GM21723 (cell line): ENCODE measurements around the gene RAD17.
"Not testable (repeated sequence)": the region's sequence is repeated elsewhere in the genome, so short reads cannot be mapped to it uniquely, and the experiment has no call there.

ENCODE experiments used
- ATAC-seq: cut with Tn5 transposase; IDR thresholded peaks from one replicate; pipeline ENCODE4 v1.9.1; 2021; ENCODE audit warnings: mild to moderate bottlenecking, moderate library complexity; ENCODE audit not compliant: unreplicated experiment

RAD17 gene

DNA sequence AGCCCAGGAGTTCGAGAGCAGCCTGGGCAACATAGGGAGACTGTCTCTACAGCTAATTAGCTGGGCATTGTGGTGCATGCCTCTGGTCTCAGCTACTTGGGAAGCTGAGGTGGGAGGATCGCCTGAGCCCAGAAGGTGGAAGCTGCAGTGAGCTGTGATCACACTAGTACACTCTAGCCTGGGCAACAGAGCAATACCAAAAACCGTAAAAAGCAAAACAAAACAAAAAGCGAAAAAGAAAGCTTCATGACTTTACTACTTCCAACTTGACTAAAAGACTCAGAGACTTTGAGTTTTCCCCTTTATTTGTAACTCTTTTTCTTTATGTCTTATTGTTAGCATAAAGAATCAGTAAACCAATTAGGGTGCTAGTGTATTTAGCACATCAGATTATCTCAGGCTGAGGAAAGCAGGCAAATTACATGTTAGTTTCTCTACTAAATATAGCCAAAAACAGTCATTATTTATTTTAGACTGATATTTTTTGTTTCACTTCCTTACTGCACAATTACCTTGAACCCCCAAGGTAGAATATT lies 5.4 kb downstream of the RAD17 start:
- ATAC-seq = peak; percentile 74

DNA sequence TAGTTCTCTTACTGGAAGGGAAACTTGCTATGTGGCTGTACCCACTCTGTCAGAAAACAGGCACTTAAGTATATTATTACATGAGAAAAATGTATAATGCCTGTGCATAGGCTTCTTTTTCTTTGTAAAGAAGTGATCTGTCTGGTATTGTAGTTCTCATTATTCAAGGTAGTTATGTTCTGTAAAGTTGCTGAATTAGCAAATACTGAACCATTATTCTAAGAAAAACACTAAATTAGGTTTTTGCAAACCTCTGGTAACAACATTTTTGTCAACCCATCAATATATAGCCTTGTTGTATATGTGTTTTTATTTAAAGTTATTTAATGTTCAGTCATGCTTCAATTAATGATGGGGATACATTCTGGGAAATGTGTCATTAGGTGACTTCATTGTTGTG lies 8.8 kb downstream of the RAD17 start:
- ATAC-seq = no peak

DNA sequence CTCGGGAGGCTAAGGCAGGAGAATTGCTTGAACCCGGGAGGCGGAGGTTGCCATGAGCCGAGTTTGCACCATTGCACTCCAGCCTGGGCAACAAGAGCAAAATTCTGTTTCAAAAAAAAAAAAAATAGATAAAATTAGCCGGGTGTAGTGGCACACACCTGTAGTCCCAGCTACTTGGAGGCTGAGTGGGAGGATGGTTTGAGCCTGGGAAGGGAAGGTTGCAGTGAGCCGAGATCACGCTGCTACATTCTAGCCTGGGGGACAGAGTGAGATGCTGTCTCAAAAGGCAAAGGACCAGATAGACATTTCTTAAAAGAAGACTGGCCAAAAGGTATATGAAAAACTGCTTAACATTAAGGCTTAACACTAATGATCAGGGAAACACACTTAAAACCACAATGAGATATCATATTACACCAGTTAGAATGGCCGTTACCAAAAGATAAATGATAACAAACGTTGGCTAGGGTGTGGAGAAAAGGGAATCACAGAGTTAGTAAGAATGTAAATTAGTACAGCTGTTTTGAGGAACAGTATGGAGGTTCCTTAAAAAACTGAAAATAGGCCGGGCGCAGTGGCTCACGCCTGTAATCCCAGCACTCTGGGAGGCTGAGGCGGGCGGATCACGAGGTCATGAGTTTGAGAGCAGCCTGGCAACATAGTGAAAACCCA lies 35.2 kb downstream of the RAD17 start:
- ATAC-seq = no peak

DNA sequence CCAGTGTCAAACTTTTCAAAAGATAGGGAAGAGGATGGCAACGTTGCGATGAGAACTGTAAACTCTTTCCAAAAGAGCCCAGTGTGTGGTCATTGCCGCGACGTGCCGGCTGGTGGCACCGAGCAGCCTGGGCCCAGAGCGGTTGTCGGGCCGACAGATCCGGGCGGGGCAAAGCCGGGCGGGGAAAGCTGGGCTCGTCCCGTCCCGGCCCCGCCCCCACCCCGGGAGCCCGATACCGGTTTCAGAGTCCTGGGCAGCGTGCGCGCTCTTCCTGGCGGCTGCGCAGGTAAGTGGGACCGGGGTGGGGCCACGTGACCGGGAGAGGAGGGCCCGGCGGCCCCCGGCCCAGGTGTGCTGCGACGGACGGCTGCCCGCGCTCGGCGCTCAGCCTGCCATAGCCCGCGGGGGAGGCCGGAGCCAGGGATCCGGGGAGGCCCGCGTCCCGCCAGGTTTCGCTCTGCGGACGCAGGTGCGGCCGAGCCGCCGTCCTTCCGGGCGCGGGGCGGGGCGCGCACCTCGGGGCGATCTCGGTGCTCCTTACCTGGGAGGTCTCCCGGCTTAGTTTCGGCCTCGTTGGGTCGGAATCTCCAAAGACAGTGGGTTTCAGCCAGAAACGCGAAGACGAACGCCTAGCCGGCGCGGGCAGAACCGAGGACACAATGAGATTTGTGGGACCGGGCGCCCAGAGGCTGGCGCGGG lies 45.4 kb downstream of the RAD17 start, which contains the start of gene MARVELD2:
MARVELD2 (plus strand) TSS at position 232 of the 699 bp plus-strand sequence. CDS start 4,270 bp downstream, outside the sequence.
- peak; percentile 79 for ATAC-seq

DNA sequence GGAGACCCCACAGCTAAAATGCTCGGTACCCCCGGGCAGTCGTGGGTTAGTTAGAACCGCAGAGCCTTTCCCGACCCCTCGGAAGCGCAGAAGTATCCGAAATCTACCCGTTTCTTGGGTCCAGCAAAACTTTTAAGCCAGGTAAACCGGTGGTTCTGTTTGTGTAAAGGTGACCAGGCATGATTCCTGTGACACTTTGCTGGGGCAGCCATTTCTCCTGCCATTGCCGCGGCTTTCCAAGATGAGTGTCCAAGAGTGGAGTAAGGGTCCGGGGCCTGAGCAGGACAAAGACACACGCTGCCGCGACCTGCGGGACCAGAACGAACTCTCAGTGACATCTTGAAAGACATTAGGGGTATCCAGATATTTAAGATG lies 46.0 kb downstream of the RAD17 start:
- no peak for ATAC-seq

DNA sequence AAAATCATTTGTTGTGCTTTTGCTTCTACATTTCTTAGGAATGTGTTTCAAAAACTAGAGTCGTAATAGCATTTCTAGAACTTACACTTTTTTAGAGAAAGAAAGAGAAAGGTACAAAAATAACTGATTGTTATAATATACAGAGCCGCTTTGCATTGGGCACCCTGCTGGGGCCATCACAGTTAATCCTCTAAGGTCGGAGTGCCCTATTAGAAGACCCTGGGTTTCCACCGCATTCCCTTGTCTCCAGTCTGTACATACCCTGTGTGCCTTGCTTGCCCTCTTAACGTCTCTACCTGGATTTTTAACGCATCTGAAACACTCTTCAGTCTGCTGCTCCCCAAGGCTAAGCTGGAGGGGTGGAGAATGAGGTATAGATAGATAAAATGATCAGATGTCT lies 46.6 kb downstream of the RAD17 start:
- ATAC-seq = no peak

DNA sequence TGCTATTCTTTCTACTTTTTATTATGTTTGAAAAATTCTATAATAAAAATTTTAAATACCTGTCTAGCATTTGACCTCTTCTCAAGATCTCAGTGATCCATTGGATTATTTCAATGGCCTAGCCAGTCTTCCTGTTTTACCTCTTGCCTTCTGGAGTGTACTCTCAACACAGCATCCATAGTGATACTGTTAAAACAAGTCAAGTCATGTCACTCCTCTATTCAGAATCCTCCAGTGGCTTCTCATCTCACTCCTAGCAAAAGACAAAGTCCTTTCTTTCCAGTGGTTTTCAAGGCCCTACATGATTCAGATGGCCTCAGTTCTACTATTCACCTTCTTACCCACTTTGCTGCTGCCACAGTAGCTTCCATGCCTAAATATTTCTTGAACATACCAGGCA lies 47.1 kb downstream of the RAD17 start:
- ATAC-seq = no peak

DNA sequence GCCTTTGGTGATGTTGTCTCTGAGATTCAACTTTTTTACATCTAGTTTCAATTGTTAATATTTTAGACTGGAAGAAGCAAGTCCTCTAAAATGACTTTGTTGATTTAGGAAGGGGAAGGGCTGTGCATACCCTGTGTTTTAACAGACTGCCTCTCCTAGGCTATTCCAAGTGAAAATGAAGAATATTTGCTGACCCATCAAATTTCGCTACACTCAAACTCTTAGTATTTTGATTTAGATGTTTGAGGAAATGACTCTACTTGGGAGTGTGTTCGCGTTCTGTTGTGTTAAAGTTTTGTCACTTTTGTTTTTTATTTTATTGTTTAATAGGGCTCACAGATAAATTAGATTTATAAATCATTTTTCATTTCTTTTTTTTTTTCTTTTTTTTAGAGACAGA lies 48.9 kb downstream of the RAD17 start:
- no peak for ATAC-seq

DNA sequence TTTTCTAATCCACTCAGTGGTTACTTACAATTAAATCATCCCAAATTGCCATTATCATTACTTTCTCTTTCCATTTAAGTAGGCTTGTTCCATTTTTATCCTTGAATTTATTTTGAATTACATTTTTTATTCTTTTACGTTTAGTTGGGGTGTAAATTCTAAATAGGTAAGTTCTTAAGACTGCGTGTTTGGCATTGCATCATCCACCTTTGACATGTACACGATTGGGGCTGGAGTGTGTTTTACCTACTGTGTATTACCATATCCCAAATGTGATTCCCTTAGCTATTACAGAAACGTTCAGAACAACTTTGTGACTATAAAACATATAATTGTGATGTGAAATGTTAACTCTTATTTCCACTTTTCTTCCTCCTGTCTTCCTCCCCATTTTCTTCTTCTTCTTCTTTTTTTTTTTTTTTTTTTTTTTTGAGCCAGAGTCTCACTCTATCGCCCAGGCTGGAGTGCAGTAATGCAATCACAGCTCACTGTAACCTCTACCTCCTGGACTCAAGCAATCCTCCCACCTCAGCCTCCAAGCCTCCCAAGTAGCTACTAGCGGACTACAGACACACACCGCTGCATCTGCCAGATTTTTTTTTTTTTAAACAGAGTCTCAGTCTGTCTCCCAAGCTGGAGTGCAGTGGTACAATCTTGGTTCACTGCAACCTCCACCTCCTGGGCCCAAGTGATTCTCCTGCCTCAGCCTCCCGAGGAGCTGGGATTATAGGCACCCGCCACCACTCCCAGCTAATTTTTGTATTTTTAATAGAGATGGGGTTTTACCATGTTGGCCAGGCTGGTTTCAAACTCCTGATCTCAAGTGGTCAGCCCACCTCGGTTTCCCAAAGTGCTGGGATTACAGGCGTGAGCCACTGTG lies 62.0 kb downstream of the RAD17 start:
- no peak for ATAC-seq

DNA sequence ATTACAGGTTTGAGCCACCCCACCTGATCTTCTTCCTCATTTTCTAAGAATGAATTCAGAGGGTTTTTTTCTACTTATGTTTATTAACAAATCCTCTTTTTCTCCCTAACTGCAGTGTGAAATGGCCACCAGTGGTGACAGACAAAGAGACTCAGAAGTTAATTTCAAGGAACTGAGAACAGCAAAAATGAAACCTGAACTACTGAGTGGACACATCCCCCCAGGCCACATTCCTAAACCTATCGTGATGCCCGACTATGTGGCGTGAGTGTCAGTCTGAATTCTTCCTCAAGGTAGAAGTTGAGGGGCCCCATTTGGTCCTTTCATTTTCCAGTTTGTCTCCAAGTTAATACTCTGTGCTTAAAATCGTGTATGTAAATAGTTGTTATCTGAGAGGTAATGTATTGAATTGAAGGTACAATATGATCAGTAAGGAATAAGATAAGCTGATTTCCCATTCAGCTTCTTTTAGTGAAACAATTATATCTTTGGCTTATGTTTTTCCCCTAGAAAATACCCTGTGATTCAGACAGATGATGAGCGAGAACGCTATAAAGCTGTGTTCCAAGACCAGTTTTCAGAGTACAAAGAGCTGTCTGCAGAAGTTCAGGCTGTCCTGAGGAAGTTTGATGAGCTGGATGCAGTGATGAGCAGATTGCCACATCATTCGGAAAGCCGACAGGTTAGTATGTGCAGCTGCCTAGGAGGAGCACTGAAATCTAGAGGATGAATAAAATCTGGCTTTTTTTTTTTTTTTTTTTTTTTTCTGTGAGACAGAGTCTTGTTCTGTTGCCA lies 63.0 kb downstream of the RAD17 start:
- peak; percentile 68 for ATAC-seq

DNA sequence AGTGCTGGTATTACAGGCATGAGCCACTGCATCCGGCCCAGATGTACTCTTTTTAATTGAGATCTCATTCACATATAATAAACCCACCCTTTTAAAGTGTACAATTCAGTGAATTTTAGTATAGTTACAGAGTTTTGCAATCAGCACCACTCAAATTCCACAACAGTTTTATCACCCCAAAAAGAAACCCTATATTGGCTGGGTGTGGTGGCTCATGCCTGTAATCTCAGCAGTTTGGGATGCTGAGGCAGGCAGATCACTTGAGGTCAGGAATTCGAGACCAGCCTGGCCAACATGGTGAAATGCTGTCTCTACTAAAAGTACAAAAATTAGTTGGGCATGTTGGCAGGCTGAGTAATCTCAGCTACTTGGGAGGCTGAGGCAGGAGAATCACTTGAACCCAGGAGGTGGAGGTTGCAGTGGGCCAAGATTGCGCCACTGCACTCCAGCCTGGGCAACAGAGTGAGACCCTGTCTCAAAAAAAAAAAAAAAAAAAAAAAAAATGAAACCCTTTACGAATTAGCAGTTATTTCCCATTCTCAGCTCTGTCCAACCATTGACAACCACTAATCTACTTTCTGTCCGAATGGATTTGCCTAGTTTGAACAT lies 65.8 kb downstream of the RAD17 start:
- not testable (repeated sequence) for ATAC-seq

DNA sequence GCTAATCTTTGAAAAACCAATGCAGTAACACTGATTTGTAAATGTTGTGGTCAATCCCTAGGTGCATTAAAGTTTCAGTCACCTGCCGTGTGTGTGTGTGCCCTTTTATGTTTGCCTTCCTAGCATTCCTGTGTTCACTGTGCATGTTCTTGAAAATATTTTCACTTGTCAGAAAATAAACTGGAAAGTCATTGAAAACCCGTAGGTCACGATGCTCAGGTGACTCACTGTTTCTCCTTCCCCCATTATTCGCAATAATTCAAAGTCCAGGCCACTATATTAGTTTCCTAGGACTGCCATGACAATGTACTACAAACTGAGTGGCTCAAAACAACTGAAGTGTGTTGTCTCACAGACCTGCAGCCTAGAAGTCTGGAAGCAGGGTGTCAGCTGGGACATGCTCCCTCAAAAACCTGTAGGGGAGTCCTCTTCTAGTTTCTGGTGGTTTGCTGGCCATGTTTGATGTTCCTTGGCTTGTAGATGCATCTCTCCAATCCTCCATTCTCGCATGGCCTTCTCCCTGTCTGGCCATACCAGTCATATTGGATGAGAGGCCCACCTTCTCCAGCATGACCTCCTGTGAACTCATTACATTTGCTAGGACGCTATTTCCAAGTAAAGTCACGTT lies 74.6 kb downstream of the RAD17 start:
- no peak for ATAC-seq

DNA sequence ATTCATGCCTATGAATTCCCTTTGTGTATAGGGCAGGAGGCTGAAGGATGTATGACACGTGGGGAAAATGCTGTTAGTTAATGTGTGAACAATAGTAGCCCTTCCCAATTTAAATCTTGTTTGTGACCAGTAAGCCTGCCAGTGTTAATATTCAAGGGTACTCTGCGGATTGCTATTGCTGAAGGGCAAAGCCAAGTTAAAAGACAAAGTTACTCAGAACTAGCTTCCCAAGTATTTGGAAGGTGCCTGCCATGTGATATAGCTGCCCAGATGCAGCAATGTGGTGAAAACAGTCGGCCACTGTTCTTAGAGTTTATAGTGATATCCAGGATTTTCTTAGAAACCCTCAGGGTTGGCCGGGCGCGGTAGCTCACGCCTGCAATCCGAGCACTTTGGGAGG lies 79.9 kb downstream of the RAD17 start:
- ATAC-seq = no peak

DNA sequence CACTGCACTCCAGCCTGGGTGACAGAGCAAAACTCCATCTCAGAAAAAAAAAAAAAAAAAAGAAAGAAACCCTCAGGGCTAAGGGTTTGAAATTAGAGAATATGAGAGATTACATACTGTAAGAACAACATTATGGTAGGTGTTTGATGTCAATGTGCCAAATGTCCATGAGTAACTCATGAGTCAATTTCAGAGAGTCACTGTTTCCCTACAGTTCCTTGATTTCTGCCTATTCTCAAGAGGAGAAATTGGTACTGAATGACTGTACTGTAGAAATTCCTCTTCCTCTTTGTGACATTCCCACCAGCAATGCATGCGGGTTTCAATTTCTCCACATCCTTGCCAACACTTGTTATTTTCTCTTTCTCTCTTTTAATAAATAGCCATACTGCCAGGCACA lies 80.5 kb downstream of the RAD17 start:
- ATAC-seq = no peak

DNA sequence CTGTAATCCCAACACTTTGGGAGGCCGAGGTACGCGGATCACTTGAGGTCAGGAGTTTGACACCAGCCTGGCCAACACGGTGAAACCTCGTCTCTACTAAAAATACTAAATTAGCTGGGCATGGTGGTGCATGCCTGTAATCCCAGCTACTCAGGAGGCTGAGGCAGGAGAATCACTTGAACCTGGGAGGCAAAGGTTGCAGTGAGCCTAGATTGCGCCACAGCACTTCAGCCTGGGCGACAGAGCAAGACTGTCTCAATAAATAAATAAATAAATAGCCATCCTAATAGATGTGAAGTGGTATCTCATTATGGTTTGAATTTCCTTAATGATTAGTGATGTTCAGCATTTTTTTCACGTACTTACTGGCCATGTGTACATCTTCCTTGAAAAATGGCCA lies 80.9 kb downstream of the RAD17 start:
- ATAC-seq = not testable (repeated sequence)

DNA sequence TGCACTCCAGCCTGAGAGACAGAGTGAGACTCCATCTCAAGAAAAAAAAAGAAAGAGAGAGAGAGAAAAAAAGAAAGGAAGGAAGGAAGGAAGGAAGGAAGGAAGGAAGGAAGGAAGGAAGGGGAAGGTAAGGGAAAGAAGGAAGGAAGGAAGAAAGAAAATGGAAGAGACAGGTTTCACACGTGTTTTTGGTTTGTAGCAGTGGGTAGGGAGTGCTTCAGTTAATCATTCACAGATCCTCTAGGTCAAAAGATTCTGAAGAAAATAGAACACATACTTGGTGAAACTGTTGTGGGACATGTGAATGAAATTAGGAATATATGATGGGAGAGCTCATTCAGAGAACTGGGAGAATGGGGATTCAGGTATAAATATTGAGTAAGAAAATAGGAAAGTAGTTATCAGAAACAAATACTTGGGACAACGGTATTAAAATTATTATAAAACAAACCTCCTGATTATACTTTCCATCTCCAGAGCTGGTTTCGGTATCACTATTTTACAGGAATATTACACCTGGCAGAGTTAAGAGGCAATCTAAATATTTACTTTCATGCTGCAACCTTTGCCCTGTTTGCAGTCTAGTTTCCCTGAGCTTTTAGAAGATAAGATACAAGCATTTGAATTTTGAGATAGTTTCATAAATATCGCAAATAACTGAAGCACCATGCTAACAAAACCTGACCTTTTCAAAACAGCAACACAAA lies 82.5 kb downstream of the RAD17 start:
- no peak for ATAC-seq

DNA sequence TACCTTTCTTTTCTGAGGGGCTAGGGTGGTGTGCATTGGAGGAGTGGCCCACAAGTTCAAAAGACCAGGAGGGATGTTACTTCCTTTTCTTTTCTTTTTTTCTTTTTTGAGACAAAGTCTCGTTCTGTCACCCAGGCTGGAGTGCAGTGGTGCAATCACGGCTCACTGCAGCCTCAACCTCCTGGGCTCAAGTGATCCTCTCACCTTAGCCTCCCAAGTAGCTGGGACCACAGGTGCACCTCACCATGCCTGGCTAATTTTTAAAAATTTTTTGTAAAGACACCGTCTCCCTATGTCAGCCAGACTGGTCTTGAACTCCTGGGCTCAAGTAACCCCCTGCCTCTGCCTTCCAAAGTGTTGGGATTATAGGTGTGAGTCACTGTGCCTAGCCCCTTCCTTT lies 83.9 kb downstream of the RAD17 start:
- ATAC-seq = not testable (repeated sequence)

DNA sequence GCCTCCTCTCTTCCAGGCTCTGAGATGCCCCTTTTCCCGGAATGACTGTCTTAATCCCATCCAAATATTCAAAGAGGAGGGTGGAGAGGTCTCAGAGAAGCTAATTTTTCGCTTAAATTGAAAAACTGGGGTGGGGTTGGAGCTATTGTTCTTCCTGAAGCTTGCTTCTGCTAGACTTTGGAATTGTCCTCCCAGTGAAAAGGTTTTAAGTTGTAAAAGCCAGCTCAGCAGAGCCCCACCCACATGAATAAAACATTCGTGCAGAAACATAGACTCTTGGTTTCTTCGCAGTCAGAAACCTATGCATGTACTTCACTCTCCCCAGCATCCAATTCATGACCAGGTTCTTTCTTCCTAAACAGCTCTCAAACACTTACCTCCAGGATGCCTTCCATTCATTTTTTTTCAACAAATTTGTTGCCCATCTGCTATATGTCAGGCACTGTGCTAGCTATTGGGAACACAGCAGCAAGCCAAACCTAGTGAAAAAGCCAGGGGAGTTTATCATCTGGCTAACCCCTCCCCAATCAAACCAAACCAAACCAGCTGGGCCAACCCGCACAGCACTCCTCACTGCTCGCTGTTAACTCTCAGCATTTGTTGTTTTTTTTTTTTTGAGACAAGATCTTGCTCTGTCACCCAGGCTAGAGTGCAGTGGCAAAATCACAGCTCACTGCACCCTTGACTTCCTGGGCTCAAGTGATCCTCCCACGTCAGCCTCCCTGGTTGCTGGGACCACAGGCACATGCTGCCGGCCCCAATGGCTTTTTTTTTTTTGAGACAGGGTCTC lies 85.0 kb downstream of the RAD17 start:
- ATAC-seq = no peak
